HTR-8/SVneo (cell line): ENCODE data around the gene CCDC148.
"Not testable (repeated sequence)": the region's sequence is repeated elsewhere in the genome, so short reads cannot be mapped to it uniquely, and the experiment has no call there.

Experiments used
- DNase-seq: peaks from one replicate; pipeline ENCODE4 v3.0.0; 2011; ENCODE audit warnings: low spot score, mixed read lengths; ENCODE audit not compliant: insufficient read length
- FAIRE-seq: peaks from 2 replicates; lab custom pipeline; 2011; peaks lifted over from hg19 to GRCh38; lab: Jason Lieb, UNC

The CCDC148 gene

GRCh38 chr2:158232476-158232875 lies 224.1 kb downstream of the CCDC148 start:
- no peak for FAIRE-seq
- peak; percentile 27 for DNase-seq

DNA sequence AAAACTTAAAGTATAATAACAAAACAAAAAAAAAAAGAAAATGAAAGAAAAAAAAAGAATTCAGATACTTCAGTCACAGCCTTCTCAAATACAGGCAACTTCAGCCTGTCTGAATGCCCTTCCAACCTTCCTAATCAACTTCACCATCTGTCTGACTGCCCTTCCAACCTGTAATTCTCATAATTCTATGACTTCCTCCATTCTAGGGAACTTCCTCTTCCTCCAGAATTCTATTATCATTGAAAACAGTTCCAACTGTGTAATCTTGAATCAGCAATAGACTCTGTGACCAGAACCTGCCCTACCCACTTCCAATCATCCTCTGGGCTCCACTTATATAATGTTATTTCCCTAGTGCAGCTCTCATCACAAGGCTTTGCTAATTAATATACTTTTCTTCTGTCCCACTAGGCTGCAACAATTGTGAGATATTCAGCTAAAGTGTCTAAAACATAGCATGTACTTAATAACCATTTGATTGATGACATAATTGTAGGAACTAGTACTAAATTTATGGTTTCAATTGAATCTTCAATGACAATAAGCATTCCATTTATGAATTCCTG lies 227.5 kb downstream of the CCDC148 start:
- FAIRE-seq: no peak
- DNase-seq: no peak

DNA sequence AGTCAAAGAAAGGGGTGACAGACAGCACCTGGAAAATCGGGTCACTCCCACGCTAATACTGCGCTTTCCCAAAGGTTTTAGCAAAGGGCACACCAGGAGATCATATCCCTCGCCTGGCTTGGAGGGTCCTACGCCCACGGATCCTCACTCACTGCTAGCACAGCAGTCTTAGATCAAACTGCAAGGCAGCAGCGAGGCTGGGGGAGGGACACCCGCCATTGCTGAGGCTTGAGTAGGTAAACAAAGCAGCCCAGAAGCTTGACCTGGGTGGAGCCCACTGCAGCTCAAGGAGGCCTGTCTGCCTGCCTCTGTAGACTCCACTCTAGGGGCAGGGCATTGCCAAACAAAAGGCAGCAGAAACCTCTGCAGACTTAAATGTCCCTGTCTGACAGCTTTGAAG lies 233.5 kb downstream of the CCDC148 start:
- DNase-seq, FAIRE-seq: not testable (repeated sequence)

DNA sequence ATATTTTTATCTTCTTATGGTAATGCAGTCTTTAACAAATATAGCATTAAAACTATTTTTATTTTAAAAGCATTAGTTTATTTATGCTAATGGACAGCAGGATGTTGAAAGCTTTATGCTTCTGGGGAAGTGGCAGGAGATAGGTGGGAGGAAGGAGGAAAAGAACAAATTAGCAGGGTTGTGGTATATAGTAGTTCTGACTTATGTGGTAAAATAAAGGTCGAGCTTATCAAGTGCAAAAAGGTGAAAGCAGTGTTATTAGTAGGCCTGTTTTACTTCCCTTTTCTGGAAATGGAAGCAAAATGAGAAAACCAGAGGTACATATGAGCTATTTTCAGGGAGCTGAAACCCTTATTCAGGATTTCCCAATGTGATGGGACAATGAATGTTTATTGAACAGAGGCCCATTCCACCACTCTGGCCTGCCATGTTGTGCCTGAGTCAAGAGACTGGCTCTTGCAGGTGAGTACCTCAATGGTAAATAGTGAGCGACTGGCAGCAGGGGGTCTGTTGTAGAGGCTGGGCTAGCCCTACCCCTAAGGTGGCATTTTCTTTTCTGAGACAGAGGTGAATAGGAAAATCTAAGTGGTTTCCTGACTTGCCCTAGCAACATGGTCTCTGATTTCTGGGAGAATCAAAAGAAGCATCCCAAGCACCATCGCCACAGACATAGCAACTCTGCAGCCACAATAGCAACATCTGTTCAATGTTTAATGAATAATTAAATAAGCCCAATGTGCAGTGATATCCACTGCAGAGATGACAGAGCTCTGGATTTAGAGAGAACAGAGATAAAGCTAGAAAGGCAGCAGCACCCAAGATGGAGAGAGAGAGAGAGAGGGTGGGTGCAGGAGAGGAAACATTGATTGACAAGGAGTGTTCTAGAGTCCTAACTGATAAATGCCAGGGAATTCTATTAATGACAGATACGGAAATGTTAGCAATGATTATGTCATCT lies 235.2 kb downstream of the CCDC148 start:
- no peak for DNase-seq
- no peak for FAIRE-seq

DNA sequence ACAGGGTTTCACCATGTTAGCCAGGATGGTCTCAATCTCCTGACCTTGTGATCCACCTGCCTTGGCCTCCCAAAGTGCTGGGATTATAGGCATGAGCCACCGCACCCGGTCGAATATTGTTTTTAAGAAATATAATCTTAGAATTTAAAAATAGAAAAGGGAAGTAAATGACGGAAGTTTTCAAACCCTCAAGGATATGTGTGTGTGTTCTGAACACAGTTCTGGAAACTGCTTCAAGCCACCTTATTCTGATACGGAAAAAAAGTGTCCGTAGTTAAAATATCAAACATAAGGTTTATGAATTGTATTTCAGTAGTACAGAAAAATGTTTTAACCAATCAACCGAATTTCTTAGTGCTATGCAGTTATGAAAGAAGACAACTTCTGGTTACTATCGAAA lies 239.0 kb downstream of the CCDC148 start:
- FAIRE-seq (no peak), DNase-seq (no peak)

- no peak for FAIRE-seq
- DNase-seq: peak; percentile 29
Measured at GRCh38 chr2:158214431-158214830, 242.1 kb downstream of the CCDC148 start.

GRCh38 chr2:158213773-158214172 lies 242.8 kb downstream of the CCDC148 start:
- no peak for DNase-seq
- FAIRE-seq: no peak

- FAIRE-seq (no peak), DNase-seq (no peak)
Measured at GRCh38 chr2:158212301-158212700, 244.3 kb downstream of the CCDC148 start.

- no peak for FAIRE-seq
- DNase-seq: no peak
Measured at GRCh38 chr2:158211502-158211901, 245.1 kb downstream of the CCDC148 start.

GRCh38 chr2:158207354-158207753 lies 249.2 kb downstream of the CCDC148 start:
- no peak for FAIRE-seq

GRCh38 chr2:158205215-158205614 lies 251.3 kb downstream of the CCDC148 start:
- FAIRE-seq: no peak
- no peak for DNase-seq

More at GRCh38 chr2:158207354-158207753, 249.2 kb downstream of the CCDC148 start:
- no peak for DNase-seq

DNA sequence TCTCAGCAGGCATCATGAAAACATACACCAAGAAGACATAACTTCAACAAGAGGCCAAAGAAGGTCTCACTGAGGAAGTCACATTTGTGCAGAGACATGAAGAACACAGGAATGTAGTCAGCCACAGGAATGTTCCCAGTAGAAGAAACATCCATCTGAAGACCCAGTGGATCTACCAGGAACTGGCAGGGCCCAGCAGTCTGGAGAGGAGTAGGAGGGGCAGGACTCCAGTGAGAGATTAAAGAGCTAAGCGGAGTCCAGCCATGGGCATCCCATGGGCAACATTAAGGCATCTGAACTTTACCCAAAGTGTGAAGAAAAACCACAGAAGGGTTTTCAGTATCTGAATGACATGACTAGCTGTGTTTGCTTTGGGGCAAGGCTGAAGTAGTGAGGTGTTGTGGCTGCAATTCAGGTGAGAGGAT lies 251.8 kb downstream of the CCDC148 start:
- DNase-seq (no peak), FAIRE-seq (no peak)

- FAIRE-seq: no peak
- DNase-seq: peak; percentile 14
Measured at GRCh38 chr2:158202161-158202815, 254.3 kb downstream of the CCDC148 start.

DNA sequence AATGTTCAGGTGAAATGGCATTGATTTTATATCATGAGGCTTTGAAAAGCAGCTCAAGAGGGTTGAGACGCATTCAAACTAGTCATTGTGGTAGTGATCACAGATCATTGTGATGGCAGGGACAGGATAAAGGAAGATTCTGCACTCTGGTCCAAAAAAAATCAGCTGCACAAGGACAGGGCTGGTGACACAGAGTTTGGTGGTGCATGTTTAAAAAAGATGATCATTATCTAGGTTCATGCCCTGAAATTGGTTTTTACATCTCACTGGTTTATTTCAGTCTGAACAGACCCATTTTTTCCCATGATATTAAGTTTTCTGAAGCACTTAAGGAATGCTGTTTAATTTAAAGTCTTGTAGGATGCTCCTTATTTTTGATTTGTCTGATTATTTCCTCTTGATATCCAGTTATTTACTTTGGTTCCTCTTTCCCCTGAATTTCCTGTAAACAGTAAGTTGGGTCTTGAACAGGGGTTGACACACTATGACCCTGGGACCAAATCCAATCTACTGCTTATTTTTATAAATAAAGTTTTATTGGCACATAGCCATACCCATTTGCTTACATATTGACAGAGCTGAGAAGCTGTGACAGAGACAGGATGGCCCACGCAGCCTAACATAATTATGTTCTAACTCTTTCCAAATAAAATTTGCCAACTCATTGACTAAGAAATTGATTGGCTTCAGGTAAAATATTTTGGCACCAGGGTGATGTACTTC lies 256.5 kb downstream of the CCDC148 start:
- DNase-seq (no peak), FAIRE-seq (no peak)

GRCh38 chr2:158197940-158198339 lies 258.6 kb downstream of the CCDC148 start:
- no peak for DNase-seq
- FAIRE-seq: no peak

GRCh38 chr2:158194229-158194628 lies 262.3 kb downstream of the CCDC148 start:
- FAIRE-seq (no peak), DNase-seq (no peak)

DNA sequence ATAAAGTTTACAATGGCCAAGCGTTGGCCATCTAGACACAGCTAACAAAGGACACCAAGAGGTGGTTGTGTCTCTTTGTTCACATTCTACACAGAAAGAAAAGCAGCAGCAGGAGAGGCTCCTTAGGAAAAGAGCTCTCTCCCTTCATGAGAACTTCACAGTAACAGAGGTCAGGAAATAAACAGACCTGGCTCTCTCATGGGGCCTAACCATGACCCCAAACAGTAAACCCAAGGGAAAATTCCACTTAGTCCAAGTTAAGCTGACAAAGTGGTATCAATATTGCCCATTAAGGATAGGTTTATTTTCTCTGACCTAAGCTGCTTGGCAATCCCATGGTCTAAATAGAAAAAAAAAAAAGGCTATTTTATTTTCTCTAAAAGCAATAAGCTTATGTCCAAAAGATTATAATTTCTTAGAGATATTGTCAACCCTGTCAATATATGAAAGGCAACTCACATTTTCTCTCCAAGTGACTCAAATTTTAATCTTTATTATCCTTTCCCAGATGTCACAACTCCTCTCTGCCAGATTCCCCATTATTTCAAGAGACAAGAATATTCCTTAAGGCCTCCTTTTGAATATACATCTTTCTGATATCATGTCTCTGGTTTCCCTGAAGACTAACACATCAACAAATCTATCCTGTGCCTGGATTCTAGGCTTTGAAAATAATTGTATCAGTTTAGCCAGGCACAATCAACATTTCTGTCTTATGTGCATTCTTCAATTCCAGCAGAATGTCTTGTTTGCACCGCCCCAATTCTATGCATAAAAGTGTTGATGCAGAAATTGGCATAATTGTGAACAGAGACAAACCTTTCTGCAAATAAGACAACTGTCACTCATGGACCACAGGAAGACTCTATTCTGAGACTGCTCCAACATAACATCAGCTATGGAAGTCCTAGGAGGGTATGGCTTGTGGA lies 263.8 kb downstream of the CCDC148 start:
- FAIRE-seq: no peak
- DNase-seq: no peak

- DNase-seq: no peak
- FAIRE-seq: no peak
Measured at GRCh38 chr2:158191076-158191895, 265.3 kb downstream of the CCDC148 start.
